Measurements from ENCODE around the gene P2RX3.

Gene P2RX3

DNA sequence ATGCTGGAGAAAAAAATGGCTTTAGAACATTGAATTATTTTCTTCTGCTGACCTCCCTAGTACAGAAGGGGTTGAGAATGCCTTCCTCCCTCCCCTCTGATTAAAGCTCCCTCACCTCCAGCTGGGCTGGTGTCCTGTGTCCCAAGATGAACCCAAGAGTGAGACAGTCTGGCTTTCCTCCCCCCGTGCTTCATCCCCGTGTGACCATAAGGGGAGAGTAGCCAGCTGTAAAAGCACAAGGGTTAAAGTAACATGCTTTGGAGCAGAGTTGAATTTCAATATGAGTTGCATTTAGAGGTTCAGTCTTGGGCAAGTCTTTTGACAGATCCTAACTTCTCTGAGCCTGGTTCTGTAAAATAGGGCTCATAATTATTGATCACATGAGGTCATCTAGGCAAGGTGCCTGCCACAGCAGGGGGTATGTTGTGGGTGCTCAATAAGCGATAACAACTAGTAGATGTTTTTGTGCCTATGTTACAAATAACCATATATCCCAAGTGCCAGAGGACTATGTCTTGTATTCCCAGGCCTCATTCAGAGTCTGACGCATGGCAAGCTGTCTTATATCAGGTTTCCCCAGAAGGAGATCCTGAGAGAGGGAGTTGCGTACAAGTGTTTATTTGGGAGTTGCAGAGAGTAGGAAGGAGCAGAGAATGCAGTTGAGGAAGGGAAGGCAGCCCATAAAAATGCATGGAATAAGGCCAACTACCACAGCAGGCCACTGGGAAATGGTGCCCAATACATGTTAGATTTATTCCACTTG is 48.2 kb downstream of the P2RX3 start:
- ATAC-seq (no peak), DNase-seq (no peak)
- Mint-ChIP-seq H3K27ac (no peak overlapping the region), H3K4me1 (no peaks in the 10 kb centered on the region), H3K27me3 (peaks cover 11% of the 10 kb centered on the region), H3K9me3 (no peaks in the 10 kb centered on the region), H3K4me3 (no peak overlapping the region)

DNA sequence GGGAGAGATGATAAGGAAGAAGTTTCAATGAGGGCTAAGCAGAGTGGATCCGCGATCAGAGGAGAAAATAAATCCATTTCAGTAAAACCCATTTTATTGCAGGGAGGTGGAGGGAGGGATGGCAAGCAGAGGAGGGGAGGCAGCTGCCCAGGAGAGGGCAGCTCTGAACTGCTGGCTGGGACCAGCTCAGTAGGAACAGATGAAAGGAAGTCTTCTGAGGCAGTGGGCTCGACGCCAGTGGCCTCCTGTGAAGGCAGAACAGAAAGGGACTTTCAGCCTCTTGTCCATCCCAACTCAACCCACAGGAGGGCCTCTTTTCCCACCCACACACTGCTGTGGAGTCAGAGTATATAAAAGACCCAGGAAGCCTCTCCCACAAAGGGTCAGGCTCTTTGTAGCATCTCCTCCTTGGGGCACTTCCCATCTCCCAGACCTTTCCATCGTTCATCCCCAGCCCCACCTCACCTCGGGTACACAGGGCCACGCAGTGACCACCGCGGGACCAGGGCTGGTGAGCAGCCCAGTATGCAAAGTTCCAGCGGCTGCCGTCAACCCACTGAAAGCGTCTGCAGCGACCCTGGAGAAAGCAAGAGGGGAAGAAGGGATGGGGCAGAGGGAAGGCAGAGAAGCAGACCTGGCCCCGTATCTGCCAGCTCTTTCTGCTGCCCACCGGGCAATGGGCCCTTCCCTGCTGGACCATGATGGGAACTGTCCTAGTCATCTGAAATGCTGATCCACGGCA is 49.3 kb downstream of the P2RX3 start:
- ATAC-seq (no peak), DNase-seq (no peak)
- Mint-ChIP-seq H3K4me1 (no peaks in the 10 kb centered on the region), H3K27ac (no peak overlapping the region), H3K4me3 (no peak overlapping the region), H3K9me3 (no peaks in the 10 kb centered on the region), H3K27me3 (peaks cover 2% of the 10 kb centered on the region)

DNA sequence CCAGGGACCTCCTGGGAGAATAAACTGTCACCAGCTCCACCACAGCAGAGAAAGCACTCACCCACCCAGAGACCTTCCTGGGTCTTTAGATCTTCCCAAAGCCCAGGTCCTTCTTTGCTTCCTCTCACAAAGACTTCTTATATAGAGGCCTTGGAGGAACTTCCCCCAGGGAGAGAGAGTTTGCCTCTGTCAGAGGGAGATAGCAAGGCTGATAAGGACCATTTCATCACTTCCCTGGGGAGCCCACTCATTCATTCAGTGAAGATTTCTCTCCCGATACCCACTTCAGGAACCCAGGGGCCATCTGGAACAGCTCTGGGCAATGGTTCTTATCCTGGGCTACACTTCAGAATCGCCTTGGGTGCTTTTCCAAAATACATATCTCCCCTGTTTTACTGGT is 52.4 kb downstream of the P2RX3 start, which contains the start of gene PRG2:
PRG2 (minus strand) TSS at position 116 of the 400 bp plus-strand sequence. CDS start 706 bp downstream, outside the sequence.
- Mint-ChIP-seq H3K9me3 (no peaks in the 10 kb centered on the region), H3K27me3 (no peaks in the 10 kb centered on the region), H3K4me3 (no peak within 1 kb of the TSS), H3K4me1 (no peaks in the 10 kb centered on the region), H3K27ac (peak within 1 kb of the TSS in 1 of 2 donors; percentile 57)
- DNase-seq (no peak), ATAC-seq (no peak)

DNA sequence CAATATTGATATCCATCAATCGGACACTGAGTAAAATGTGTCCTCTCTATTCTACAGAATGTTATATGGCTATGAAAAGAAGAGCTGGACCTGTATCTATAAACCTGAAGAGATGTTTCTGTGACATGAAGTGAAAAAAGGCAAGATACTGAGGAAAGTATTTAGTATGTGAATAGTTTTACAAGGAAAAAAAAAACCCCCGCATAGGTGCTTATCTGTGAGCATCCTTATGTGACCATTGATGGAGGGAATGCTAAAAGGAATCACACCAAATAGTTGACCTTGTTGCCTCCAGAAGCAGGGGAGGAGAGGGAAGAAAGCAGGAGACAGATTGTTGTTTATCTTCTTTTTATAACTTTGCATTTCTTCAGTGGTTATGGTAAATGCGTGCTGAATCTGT is 53.0 kb downstream of the P2RX3 start:
- no peaks in the 10 kb centered on the region for H3K9me3 Mint-ChIP-seq
- H3K27ac Mint-ChIP-seq, result no peak overlapping the region
- no peak overlapping the region for H3K4me3 Mint-ChIP-seq
- no peaks in the 10 kb centered on the region for H3K4me1 Mint-ChIP-seq
- no peaks in the 10 kb centered on the region for H3K27me3 Mint-ChIP-seq
- DNase-seq (no peak), ATAC-seq (no peak)

DNA sequence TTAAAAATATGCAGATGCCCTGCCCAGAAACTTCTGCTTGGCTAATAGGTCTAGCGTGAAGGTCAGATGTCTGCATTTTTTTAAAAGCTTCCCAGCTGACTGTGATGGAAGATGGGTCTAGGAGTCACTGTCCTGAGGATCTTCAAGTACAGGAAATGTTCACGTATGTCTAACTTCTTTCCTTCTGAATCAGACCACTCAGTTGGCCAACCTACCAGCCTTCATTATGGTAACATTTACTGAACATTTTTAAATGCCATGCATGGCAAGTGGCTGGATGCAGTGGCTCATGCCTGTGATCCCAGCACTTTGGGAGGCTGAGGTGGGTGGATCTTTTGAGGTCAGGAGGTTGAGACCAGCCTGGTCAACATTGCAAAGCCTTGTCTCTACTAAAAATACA is 53.4 kb downstream of the P2RX3 start:
- Mint-ChIP-seq H3K4me3 (no peak overlapping the region), H3K4me1 (no peaks in the 10 kb centered on the region), H3K9me3 (no peaks in the 10 kb centered on the region), H3K27ac (no peak overlapping the region), H3K27me3 (no peaks in the 10 kb centered on the region)
- ATAC-seq, result no peak
- DNase-seq, result no peak

DNA sequence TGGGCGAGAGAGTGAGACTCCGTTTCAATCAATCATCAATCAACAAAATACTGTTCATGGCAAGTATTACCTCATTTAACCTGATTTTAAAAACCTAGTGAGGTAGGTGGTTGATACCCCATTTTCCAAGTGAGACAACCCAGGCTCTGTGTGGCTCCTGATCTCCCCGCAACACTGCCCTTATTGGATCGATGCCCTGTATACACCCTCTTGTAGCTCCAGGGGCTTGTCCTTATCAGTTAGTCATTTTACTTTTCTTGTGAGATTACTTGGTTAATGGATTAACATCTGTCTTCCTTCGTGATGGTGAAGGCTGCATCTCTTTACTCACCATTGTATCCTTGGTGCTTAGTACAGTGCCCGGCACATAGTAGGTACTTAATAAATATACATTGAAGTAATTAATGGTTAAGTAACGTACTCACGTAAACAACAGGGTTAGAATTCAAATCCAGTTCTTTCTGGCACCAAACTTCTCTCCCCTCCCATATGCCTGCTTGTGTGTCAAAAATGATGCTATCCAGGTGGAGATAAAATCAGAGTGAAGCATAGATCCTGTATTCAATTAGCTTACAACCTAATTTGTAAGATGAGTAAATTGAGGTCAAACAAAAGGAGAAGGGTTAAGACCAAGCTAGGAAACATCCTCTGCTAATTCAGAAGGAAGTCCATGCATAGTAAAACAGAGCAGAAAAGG is 54.1 kb downstream of the P2RX3 start:
- DNase-seq (no peak), ATAC-seq (no peak)
- H3K4me1 Mint-ChIP-seq, result no peaks in the 10 kb centered on the region
- no peak overlapping the region for H3K4me3 Mint-ChIP-seq
- no peaks in the 10 kb centered on the region for H3K9me3 Mint-ChIP-seq
- no peak overlapping the region for H3K27ac Mint-ChIP-seq
- no peaks in the 10 kb centered on the region for H3K27me3 Mint-ChIP-seq

DNA sequence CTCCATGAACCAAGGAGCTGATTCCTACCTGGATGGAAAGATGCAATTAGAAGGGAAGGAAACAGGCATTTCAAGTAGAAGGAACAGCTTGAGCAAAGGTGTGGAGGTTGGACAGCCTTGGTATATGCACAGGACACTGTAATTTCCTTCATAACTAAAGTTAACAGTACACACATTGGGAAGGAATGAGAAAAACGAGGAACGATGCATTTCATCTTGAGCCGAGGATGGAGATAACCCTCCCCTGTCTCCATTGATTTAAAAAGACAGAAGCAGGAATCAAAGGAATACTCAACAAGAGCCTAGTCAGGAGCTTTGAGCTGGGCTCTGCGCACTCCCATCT is 54.6 kb downstream of the P2RX3 start:
- ATAC-seq (no peak), DNase-seq (no peak)
- no peak overlapping the region for H3K27ac Mint-ChIP-seq
- H3K9me3 Mint-ChIP-seq, result no peaks in the 10 kb centered on the region
- no peaks in the 10 kb centered on the region for H3K4me1 Mint-ChIP-seq
- H3K27me3 Mint-ChIP-seq, result no peaks in the 10 kb centered on the region
- no peak overlapping the region for H3K4me3 Mint-ChIP-seq

DNA sequence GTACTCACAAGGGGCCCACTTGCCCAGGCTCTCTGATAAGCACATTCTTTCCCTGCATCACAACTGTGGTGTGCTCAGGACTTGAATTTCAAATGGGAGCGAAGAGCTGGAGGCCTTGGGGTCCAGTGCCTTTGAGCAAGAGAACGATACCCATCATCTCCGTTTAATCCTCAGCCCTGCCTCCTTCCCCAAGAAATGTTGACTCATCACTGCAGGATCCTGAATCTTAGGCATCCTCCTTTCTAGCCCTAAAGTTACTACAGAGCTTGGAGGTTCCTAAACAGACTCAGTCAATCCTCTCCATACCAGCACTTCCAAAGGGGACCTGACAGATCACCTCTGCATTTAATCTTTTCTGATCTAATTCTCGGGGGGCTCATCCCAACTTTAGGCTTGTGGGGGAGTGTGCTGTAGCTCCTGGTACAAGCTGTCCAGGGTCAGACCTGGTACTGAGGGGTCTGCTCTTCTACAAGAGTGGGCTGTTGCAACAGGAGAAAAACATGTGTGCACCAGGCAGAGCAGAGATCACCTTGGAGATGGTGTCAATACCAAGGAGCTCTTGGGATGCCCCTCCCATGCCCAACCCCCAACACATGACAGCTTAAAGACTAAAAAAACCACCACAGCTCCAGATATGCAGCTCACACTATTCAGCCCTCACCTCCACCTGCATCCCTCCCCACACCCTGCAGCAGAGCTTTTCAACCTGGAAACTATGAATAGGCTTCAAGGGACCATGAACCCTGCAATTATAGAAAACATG is 56.2 kb downstream of the P2RX3 start:
- Mint-ChIP-seq H3K4me3 (no peak overlapping the region), H3K9me3 (no peaks in the 10 kb centered on the region), H3K4me1 (no peaks in the 10 kb centered on the region)

DNA sequence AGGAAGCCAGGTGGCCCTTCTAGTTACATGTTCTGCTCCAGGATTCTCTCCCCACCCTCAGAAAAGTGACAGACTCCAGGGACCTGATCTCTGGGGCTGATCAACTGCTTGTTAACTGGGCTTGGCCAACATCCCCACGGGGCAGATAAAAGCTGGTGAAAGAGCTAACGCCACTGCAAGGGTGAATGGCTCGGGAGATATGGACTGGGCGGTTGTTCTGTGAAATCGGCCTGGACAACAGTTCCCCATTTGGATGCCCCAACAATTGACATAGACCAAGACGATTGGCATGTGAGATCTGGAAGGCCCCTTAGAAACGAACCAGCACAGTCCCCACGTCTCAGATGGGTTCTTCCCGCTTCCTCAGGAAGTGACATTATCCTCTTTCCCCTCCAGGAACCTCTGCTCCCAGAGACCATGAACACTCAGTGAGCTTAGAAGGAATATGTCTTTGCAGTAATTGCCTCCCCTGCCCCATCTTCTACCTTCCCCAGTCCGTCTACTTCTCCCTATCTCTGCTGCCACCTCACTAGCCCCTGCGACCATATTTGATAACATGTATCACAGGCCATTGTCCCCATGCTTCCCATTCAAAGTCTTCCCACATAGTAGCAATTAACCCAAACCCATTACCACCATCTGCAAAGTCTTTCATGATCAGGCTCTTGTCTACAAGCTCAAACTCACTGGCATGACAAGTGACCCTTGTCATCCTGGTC is 57.9 kb downstream of the P2RX3 start:
- ATAC-seq, result no peak
- H3K27me3 Mint-ChIP-seq, result no peaks in the 10 kb centered on the region
- H3K4me3 Mint-ChIP-seq, result no peak overlapping the region
- DNase-seq, result no peak
- H3K27ac Mint-ChIP-seq, result no peak overlapping the region
- H3K9me3 Mint-ChIP-seq, result no peaks in the 10 kb centered on the region
- no peaks in the 10 kb centered on the region for H3K4me1 Mint-ChIP-seq

More for the DNA sequence above, 56.2 kb downstream of the P2RX3 start:
- Mint-ChIP-seq H3K27ac (no peak overlapping the region), H3K27me3 (no peaks in the 10 kb centered on the region)
- DNase-seq (no peak), ATAC-seq (no peak)

DNA sequence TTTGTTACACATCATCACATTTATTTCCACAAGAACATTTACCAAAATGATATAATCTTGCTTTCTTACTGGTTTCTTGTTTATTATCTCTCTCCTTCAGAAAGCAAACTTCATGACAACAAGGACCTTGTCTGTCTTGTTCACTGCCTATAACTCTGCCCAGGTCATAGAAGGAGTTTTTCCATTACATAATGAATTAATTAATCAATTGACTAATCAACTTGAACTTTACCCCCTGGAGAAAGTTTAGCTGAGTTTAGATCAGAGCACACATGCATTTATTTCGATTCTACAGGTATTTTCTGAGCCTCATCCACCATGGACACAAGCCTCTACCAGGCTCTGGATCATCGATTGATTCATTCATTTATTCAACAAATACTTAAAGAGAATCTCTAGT is 58.6 kb downstream of the P2RX3 start:
- no peak overlapping the region for H3K27ac Mint-ChIP-seq

DNA sequence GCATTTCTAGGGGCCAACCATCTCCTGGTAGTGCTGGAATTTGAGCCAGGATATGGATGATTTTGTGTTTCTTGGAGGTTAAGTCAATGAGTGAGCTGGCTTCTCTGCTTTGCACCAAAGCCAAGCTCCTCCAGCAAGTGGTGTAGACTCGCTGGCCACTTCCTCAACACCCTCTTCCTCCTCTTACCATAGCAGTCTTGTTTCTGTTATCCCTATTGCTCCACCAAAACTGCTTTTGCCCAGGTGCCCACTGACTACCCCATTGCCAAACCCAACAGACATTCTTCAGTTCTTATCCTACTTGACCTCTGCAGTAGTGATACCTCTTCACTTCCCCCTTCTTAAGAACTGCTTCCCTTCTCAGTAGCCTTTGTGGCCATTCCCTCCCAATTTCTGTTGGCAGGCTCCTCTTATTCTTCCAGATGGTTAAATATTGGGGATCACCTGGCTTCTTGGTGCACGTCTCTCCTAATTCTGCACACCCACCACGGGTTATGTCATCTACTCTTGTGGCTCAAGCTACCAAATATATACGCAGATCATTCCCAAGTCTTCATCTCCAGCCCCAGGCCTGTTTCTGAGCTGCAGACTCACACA is 59.3 kb downstream of the P2RX3 start:
- Mint-ChIP-seq H3K4me3 (no peak overlapping the region), H3K4me1 (no peaks in the 10 kb centered on the region), H3K27me3 (no peaks in the 10 kb centered on the region), H3K9me3 (no peaks in the 10 kb centered on the region), H3K27ac (no peak overlapping the region)
- no peak for ATAC-seq
- DNase-seq, result no peak

More for the DNA sequence above, 58.6 kb downstream of the P2RX3 start:
- no peaks in the 10 kb centered on the region for H3K27me3 Mint-ChIP-seq
- no peak overlapping the region for H3K4me3 Mint-ChIP-seq
- DNase-seq (no peak), ATAC-seq (no peak)
- no peaks in the 10 kb centered on the region for H3K4me1 Mint-ChIP-seq
- no peaks in the 10 kb centered on the region for H3K9me3 Mint-ChIP-seq

DNA sequence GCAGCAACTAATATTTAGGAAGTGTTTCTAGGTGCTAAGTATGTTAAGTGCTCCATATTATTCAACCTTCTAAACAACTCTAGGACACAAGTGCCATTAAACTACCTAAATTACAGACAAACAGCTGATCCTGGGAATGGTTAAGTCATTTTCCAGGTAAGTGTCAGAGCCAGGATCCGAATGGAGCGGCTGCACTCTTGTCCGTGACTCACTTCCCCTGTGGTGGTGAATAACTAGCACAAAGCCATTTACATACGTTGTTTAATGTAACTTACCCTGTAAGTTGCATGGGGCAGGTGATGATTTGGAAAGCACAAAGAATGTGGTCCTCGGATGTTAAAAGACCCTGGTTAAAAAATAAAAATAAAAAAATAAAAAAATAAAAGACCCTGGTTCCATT is 61.1 kb downstream of the P2RX3 start:
- DNase-seq (no peak), ATAC-seq (no peak)
- Mint-ChIP-seq H3K4me1 (peaks cover 10% of the 10 kb centered on the region), H3K9me3 (no peaks in the 10 kb centered on the region), H3K4me3 (no peak overlapping the region), H3K27me3 (no peaks in the 10 kb centered on the region), H3K27ac (no peak overlapping the region)

DNA sequence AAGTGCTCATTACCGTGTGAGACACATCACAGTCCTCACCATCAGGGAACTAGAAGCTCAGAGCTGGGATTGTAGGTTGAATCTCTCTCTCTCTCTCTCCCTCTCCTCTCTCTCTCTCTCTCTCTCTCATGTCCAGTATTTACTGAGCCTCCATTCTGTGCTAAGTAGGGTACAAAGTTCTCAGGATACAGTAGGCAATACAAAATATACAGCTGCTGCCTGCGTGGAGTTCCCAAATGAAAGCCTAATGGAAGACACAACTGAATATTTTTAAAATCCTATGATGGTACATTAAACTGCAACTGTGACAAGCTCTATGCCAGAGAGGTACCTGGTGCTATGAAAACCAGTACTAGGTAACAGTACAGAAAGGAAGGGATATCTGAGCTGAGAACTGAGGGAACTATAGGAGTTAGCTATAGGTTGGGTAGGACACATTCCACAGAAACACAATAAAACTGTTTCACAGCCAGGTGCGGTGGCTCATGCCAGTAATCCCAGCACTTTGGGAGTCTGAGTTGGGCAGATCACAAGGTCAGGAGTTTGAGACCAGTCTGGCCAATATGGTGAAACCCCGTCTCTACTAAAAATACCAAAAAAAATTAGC is 61.9 kb downstream of the P2RX3 start:
- Mint-ChIP-seq H3K27me3 (no peaks in the 10 kb centered on the region), H3K9me3 (no peaks in the 10 kb centered on the region), H3K27ac (no peak overlapping the region), H3K4me3 (no peak overlapping the region), H3K4me1 (peaks cover 11% of the 10 kb centered on the region)
- ATAC-seq (no peak), DNase-seq (no peak)

DNA sequence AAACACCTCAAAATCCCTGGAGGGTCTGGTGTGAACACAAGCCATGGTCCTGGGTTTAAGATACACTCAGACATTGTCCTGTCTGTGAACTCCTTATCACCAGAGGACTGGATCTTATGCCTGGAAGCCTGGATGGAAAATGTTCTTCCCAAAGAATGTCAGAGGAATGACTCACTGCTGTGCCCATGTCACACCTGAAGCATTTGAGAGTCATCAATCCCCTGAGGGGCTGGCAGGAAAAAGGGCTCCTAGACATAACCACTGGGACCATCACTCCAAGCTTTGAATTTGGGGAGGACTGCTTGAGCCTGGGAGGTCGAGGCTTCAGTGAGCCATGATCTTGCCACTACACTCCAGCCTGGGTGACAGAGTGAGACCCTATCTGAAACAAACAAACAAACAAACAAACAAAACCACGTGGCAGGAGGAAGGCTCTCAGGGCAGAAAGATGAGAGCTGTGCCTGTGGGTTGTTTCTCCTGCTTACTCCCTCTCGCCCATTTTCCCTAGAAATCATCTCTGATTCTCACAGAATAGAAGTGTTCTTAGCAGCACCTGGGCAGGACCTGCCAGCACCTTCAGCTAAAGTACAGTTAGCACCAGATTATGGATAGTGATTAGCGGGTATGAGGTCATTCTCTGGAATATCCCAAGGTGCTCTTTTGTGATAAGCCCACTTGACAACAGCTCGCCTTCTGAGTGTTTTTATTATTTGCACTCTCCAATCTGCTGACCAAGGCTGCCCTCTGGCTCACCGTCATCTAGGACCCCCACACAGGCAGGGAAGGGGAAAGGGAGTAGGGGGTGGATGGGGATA is 64.2 kb downstream of the P2RX3 start:
- no peak for DNase-seq
- no peak overlapping the region for H3K4me3 Mint-ChIP-seq
- H3K27ac Mint-ChIP-seq, result peak overlapping the region; percentile 35 to 78

More for the DNA sequence above, 64.2 kb downstream of the P2RX3 start:
- no peak for ATAC-seq
- H3K27me3 Mint-ChIP-seq, result no peaks in the 10 kb centered on the region
- no peaks in the 10 kb centered on the region for H3K9me3 Mint-ChIP-seq
- peaks cover 34% of the 10 kb centered on the region for H3K4me1 Mint-ChIP-seq

All from stimulated activated naive CD8-positive, alpha-beta T cell treated with anti-CD3 and anti-CD28 coated beads, Interleukin-15, amount 100 ng/mL, for 72 hours (primary cell).